Ishikawa (cell line): ENCODE results near the gene BPIFB3.

Experiments used
- CEBPB ChIP-seq: IDR thresholded peaks from 2 replicates; pipeline ENCODE4 v1.6.1; 2012
- CREB1 ChIP-seq: IDR thresholded peaks from 2 replicates; pipeline ENCODE4 v1.6.1; 2012; ENCODE audit warnings: low read depth
- EGR1 ChIP-seq: IDR thresholded peaks from 2 replicates; pipeline ENCODE4 v1.6.1; 2012
- EP300 ChIP-seq: IDR thresholded peaks from 2 replicates; pipeline ENCODE4 v1.6.1; 2012; ENCODE audit warnings: borderline replicate concordance
- FOXM1 ChIP-seq: IDR thresholded peaks from 2 replicates; pipeline ENCODE4 v1.6.1; 2012; ENCODE audit warnings: low read depth, borderline replicate concordance
- MAX ChIP-seq: IDR thresholded peaks from 2 replicates; pipeline ENCODE4 v1.6.1; 2012
- NFIC ChIP-seq: IDR thresholded peaks from 2 replicates; pipeline ENCODE4 v1.6.1; 2012
- RAD21 ChIP-seq: IDR thresholded peaks from 2 replicates; pipeline ENCODE4 v1.6.1; 2012; ENCODE audit warnings: low read depth
- REST ChIP-seq: IDR thresholded peaks from 2 replicates; pipeline ENCODE4 v1.6.1; 2012; ENCODE audit warnings: low read depth, mild to moderate bottlenecking
- TAF1 ChIP-seq: IDR thresholded peaks from 2 replicates; pipeline ENCODE4 v1.6.1; 2012; ENCODE audit warnings: low read depth, mild to moderate bottlenecking
- TCF12 ChIP-seq: IDR thresholded peaks from 2 replicates; pipeline ENCODE4 v1.6.1; 2012; ENCODE audit warnings: low read depth
- TEAD4 ChIP-seq: IDR thresholded peaks from 2 replicates; pipeline ENCODE4 v1.6.1; 2012
- YY1 ChIP-seq: IDR thresholded peaks from 2 replicates; pipeline ENCODE4 v1.6.1; 2012; ENCODE audit warnings: low read depth
- ZBTB7A ChIP-seq: IDR thresholded peaks from 2 replicates; pipeline ENCODE4 v1.6.1; 2012; ENCODE audit warnings: low read depth
- TF ChIP-seq, protein P1 (sequence below): IDR thresholded peaks from 2 replicates; pipeline ENCODE4 v1.6.1; 2012

Gene BPIFB3

DNA sequence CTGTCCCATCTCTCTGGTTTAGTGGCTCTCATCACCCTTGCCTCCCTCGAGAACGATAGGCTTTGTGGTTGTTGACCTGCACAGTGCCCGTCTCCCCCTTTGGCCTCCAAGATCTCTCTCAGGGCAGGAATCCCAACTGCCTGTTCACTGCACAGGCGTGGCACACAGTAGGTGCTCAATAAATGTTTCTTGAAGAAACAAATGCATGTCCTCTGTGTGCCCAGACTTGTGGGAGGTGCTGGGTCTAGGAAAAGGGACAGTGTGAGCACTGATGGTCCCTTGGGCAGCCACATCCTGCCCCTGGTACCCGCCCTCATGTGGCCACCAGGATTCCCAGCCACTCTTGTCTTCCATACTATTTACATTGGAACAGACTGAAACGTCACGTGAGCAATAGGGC, 24.8 kb upstream of the BPIFB3 start:
- TF ChIP-seq, protein P1, sequence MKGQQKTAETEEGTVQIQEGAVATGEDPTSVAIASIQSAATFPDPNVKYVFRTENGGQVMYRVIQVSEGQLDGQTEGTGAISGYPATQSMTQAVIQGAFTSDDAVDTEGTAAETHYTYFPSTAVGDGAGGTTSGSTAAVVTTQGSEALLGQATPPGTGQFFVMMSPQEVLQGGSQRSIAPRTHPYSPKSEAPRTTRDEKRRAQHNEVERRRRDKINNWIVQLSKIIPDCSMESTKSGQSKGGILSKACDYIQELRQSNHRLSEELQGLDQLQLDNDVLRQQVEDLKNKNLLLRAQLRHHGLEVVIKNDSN, result 0 out of 2 replicates have a peak, but pooled peaks have one; percentile 8
- TF ChIP-seq NFIC, result no peak

- TF ChIP-seq REST (no peak), NFIC (no peak), MAX (no peak), FOXM1 (no peak), TAF1 (no peak), TEAD4 (no peak), CEBPB (no peak), TCF12 (no peak), EGR1 (no peak), EP300 (no peak), ZBTB7A (no peak), YY1 (no peak), RAD21 (no peak), CREB1 (no peak)
- TF ChIP-seq, protein P1, result no peak
These were observed 23.6 kb upstream of the BPIFB3 start for GRCh38 chr20:33030076-33030475.

GRCh38 chr20:33030569-33030968, 23.1 kb upstream of the BPIFB3 start:
- TF ChIP-seq TAF1 (no peak), NFIC (no peak), CEBPB (no peak), TEAD4 (no peak), YY1 (no peak), MAX (no peak), TCF12 (no peak), FOXM1 (no peak), RAD21 (no peak), CREB1 (no peak), ZBTB7A (no peak), REST (no peak), EP300 (no peak), EGR1 (no peak)
- TF ChIP-seq, protein P1, result no peak

GRCh38 chr20:33031531-33031930, 22.2 kb upstream of the BPIFB3 start, which contains the start of gene BPIFB6:
Gene BPIFB6, plus strand, starts transcription at chr20:33031648. Its CDS starts 0 bp downstream, at chr20:33031648.
- TF ChIP-seq TEAD4 (no peak), TCF12 (no peak), NFIC (no peak), ZBTB7A (no peak), REST (no peak), CEBPB (no peak), FOXM1 (no peak), CREB1 (no peak), MAX (no peak), TAF1 (no peak), EGR1 (no peak), RAD21 (no peak), EP300 (no peak)
- TF ChIP-seq, protein P1, result no peak
